ENCODE data around the gene RAPGEF6. TPM values are rescaled to one million over a fixed set of nuclear protein-coding genes. Genes with fewer than 3 reads are reported as not detected.

RAPGEF6 gene
- total RNA-seq, 2 donors from 2014 or later: 8.6 to 13.0 TPM

- peaks cover 19% of the 10 kb centered on the region for H3K4me1 ChIP-seq
- no peaks in the 10 kb centered on the region for H3K27me3 ChIP-seq
- ATAC-seq (no peak), DNase-seq (no peak)
- TF ChIP-seq CTCF (IDR thresholded peaks at IDR 0.05): no peak
- no peak for TF ChIP-seq POLR2A (IDR thresholded peaks at IDR 0.05)
- WGBS, 2 donors: 64 to 66% methylated on average over 6 of the region's 6 CpGs
- H3K36me3 ChIP-seq (replicated peaks in 1 of 2; ENCODE audit: insufficient read depth in 1 of 2, low read depth in 2 of 2): peaks cover 0 to 8% of the 10 kb centered on the region in 2 donors
- H3K27ac ChIP-seq: peak overlapping the region in 1 of 4 donors; percentile 8
- H3K4me3 ChIP-seq: no peak overlapping the region
- H3K9me3 ChIP-seq: no peaks in the 10 kb centered on the region
- intact Hi-C loops (cut with DNase I): no loop called here
Measured at GRCh38 chr5:131672776-131673175, 37.7 kb upstream of the RAPGEF6 start.

- H3K27ac ChIP-seq: peak overlapping the region in 3 of 4 donors; percentile 3 to 48 (median 8)
- H3K36me3 ChIP-seq (replicated peaks in 1 of 2; ENCODE audit: insufficient read depth in 1 of 2, low read depth in 2 of 2): peaks cover 0 to 5% of the 10 kb centered on the region in 2 donors
- DNase-seq: peak in 1 of 4 donors; percentile 40
- ATAC-seq: peak; percentile 80
- H3K4me1 ChIP-seq: peaks cover 19% of the 10 kb centered on the region
- intact Hi-C loops (cut with DNase I): no loop called here
- no peak overlapping the region for H3K4me3 ChIP-seq
- H3K27me3 ChIP-seq: no peaks in the 10 kb centered on the region
- TF ChIP-seq POLR2A (IDR thresholded peaks at IDR 0.05): no peak
- no peak for TF ChIP-seq CTCF (IDR thresholded peaks at IDR 0.05)
- WGBS, 2 donors: 7 to 17% methylated on average over 2 of the region's 2 CpGs
- no peaks in the 10 kb centered on the region for H3K9me3 ChIP-seq
Measured at GRCh38 chr5:131671994-131672655, 37.1 kb upstream of the RAPGEF6 start.

DNA sequence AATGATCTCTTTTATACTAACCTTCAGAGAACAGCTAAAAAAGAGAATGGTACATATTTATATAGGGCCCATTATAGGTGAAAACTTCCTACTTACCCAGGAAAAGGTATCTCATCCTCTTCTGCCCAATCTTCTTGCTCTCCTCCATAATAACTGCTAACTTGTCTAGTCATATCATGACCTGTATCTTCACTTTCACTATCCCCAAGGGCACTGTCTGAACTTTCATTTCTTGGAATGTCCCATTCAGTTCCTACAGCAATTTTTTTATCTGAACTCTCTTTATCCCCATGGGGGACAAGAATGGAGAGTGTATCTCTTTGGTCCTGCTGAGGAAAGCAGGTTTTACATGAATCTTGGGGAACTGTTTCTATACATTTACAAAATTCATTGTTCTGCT, 36.4 kb upstream of the RAPGEF6 start:
- Histone ChIP-seq H3K27ac (peak overlapping the region in 1 of 4 donors; percentile 48), H3K36me3 (replicated peaks in 1 of 2; ENCODE audit: insufficient read depth in 1 of 2, low read depth in 2 of 2) (peaks cover 0 to under 1% of the 10 kb centered on the region in 2 donors), H3K4me3 (no peak overlapping the region), H3K27me3 (no peaks in the 10 kb centered on the region), H3K4me1 (peaks cover 19% of the 10 kb centered on the region), H3K9me3 (no peaks in the 10 kb centered on the region)
- DNase-seq: no peak
- TF ChIP-seq CTCF (IDR thresholded peaks at IDR 0.05): no peak
- TF ChIP-seq POLR2A (IDR thresholded peaks at IDR 0.05): no peak
- intact Hi-C loops (cut with DNase I): no loop called here
- no peak for ATAC-seq

GRCh38 chr5:131664929-131665328, 29.9 kb upstream of the RAPGEF6 start:
- no peaks in the 10 kb centered on the region for H3K27me3 ChIP-seq
- TF ChIP-seq POLR2A (IDR thresholded peaks at IDR 0.05) (no peak), CTCF (IDR thresholded peaks at IDR 0.05) (no peak)
- intact Hi-C loops (cut with DNase I): no loop called here
- no peak for DNase-seq
- H3K36me3 ChIP-seq (replicated peaks in 1 of 2; ENCODE audit: insufficient read depth in 1 of 2, low read depth in 2 of 2): peaks cover 0 to under 1% of the 10 kb centered on the region in 2 donors
- H3K4me3 ChIP-seq: no peak overlapping the region
- 95% methylated on average over 1 of the region's 1 CpG for WGBS, 2 donors
- H3K9me3 ChIP-seq: peaks cover 0 to 7% (median 3%) of the 10 kb centered on the region in 3 donors
- ATAC-seq: no peak
- no peak overlapping the region for H3K27ac ChIP-seq
- no peaks in the 10 kb centered on the region for H3K4me1 ChIP-seq

DNA sequence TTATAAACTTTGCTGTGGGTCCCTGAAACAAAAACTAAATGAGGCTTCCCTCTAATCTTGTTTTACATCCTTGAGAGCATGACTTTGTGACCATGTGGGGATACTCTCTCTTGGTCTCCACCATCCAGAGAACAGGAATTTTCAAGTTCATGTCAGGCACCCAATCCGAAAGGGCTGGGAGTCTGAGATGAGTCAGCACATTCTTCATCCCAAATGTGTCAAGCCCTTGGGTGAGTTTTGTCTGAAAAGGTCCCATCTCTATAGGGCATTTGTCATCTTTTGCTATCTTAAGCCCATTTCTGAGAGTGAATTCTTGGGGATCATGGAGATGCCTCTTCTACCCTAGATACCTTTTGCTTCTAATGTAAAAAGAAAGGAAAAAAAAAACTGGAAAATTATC, 26.9 kb upstream of the RAPGEF6 start:
- Histone ChIP-seq H3K4me1 (no peaks in the 10 kb centered on the region), H3K9me3 (peaks cover 0 to 7% (median 3%) of the 10 kb centered on the region in 3 donors), H3K27me3 (no peaks in the 10 kb centered on the region), H3K4me3 (no peak overlapping the region), H3K27ac (no peak overlapping the region), H3K36me3 (replicated peaks in 1 of 2; ENCODE audit: insufficient read depth in 1 of 2, low read depth in 2 of 2) (peaks cover 0 to 7% of the 10 kb centered on the region in 2 donors)
- intact Hi-C loops (cut with DNase I): no loop called here
- DNase-seq: no peak
- ATAC-seq: no peak
- TF ChIP-seq POLR2A (IDR thresholded peaks at IDR 0.05) (no peak), CTCF (IDR thresholded peaks at IDR 0.05) (no peak)
- WGBS, 2 donors: 90 to 92% methylated on average over 1 of the region's 1 CpG

Measured in body of pancreas (tissue), 4 donors.